TTC549 (cell line): Measurements from ENCODE around the gene ZNF683.
"Not testable (repeated sequence)": the region's sequence is repeated elsewhere in the genome, so short reads cannot be mapped to it uniquely, and the experiment has no call there.

ENCODE experiments used
- FAIRE-seq: peaks from 2 replicates; lab custom pipeline; 2012; peaks lifted over from hg19 to GRCh38; lab: Jason Lieb, UNC

Gene ZNF683

GRCh38 chr1:26384076-26384475, 11.5 kb upstream of the ZNF683 start:
- FAIRE-seq: no peak

GRCh38 chr1:26378879-26379251, 6.3 kb upstream of the ZNF683 start:
- FAIRE-seq: no peak

- FAIRE-seq: no peak
Observed at GRCh38 chr1:26378088-26378878, 5.7 kb upstream of the ZNF683 start.

GRCh38 chr1:26376050-26376449, 3.5 kb upstream of the ZNF683 start:
- FAIRE-seq: no peak

- FAIRE-seq: no peak
Observed at GRCh38 chr1:26375081-26375480, 2.5 kb upstream of the ZNF683 start.

GRCh38 chr1:26374361-26374760, 1.8 kb upstream of the ZNF683 start:
- not testable (repeated sequence) for FAIRE-seq

- no peak for FAIRE-seq
Observed at GRCh38 chr1:26373789-26374188, 1.2 kb upstream of the ZNF683 start.

GRCh38 chr1:26373281-26373680, 731 bp upstream of the ZNF683 start:
- no peak for FAIRE-seq

GRCh38 chr1:26372039-26372438, 511 bp downstream of the ZNF683 start:
- no peak for FAIRE-seq

- no peak for FAIRE-seq
Observed at GRCh38 chr1:26370591-26371382, 1.8 kb downstream of the ZNF683 start.

GRCh38 chr1:26368486-26368885, 4.1 kb downstream of the ZNF683 start:
- FAIRE-seq: no peak

GRCh38 chr1:26368006-26368405, 4.5 kb downstream of the ZNF683 start:
- no peak for FAIRE-seq

GRCh38 chr1:26367441-26367840, 5.1 kb downstream of the ZNF683 start:
- FAIRE-seq: no peak

- no peak for FAIRE-seq
Observed at GRCh38 chr1:26364956-26365355, 7.6 kb downstream of the ZNF683 start.

- no peak for FAIRE-seq
Observed at GRCh38 chr1:26363549-26364448, 8.8 kb downstream of the ZNF683 start.

GRCh38 chr1:26362331-26362730, 10.2 kb downstream of the ZNF683 start:
- FAIRE-seq: no peak

- no peak for FAIRE-seq
Observed at GRCh38 chr1:26361605-26362122, 10.9 kb downstream of the ZNF683 start.

- FAIRE-seq: no peak
Observed at GRCh38 chr1:26360807-26361604, 11.5 kb downstream of the ZNF683 start.

- no peak for FAIRE-seq
Observed at GRCh38 chr1:26359981-26360806, 12.4 kb downstream of the ZNF683 start.
